ENCODE measurements around the gene STXBP1. TPM values are rescaled to one million over a fixed set of nuclear protein-coding genes. Genes with fewer than 3 reads are reported as not detected.
"Not testable (repeated sequence)": the region's sequence is repeated elsewhere in the genome, so short reads cannot be mapped to it uniquely, and the experiment has no call there.

The STXBP1 gene
- total RNA-seq, 4 donors from 2014 or later: 4.7 to 36.1 (median 12.2) TPM

GRCh38 chr9:127578627-127578951, 33.5 kb upstream of the STXBP1 start:
- peaks cover 0 to 8% (median 0%) of the 10 kb centered on the region in 3 donors for H3K9me3 ChIP-seq
- intact Hi-C loops (cut with DNase I): no loop called here
- H3K4me3 ChIP-seq: peak overlapping the region in 3 of 4 donors; percentile 45 to 60 (median 46)

DNA sequence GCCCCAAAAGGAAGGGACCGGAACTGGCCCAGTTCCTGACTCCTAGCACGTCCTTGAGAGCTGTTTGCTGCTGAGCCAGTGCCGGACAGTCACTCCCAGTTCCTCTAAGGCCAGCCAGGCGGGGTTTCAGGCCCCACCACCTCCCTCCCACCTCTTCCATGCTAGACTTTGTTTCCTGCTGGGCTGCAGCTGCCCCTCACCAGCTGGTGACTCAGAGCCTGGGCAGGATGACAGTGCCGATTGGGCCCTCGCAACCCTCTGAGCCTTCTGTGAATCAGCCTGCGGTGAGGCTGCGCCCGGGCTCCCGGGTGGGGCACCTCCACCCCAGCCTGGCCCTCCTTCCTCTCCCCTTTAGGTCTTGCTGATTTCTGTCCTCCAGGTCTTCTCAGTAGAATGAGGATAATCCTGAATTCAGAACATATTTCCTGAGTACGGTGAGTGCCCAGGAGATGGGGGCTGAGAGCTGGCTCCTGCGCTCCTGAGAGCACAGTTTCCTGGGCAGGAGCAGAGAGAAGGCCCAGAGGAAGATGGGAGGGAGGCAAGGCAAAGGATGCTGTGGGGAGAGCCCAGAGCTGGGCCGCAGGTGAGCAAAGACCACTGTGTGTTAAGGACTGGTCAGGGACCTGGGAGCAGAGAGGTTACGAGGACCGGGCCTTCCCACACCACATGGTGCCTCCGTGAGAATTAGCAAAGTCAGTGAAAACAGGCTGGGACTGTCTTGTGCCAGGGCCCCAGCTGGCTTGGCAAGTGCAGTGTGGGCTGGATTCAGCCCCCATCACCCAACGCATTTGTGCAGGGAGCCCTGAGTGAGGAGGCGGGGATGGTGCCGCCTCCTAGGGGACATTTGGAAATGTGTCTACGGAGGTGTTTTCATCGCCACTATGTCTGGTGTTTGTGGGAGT, 32.9 kb upstream of the STXBP1 start:
- peak; percentile 58 for DNase-seq
- TF ChIP-seq POLR2A (IDR thresholded peaks at IDR 0.05) (peak in 3 of 4 donors; percentile 32 to 52 (median 45)), CTCF (IDR thresholded peaks at IDR 0.05) (peak in 5 of 6 experiments; percentile 19 to 43 (median 34))
- 9 to 14% methylated on average over 8 to 13 of the region's 21 CpGs for WGBS, 2 donors
- Histone ChIP-seq H3K4me1 (peaks cover 38 to 79% (median 60%) of the 10 kb centered on the region in 3 donors), H3K27ac (peak overlapping the region; percentile 96 to 99 (median 98)), H3K4me3 (peak overlapping the region; percentile 25 to 60 (median 46)), H3K9me3 (peaks cover 0 to 8% (median 0%) of the 10 kb centered on the region in 3 donors), H3K36me3 (no peaks in the 10 kb centered on the region), H3K27me3 (no peaks in the 10 kb centered on the region)
- intact Hi-C loops (cut with DNase I): no loop called here

More at GRCh38 chr9:127578627-127578951, 33.5 kb upstream of the STXBP1 start:
- no peaks in the 10 kb centered on the region for H3K36me3 ChIP-seq
- DNase-seq: no peak
- peaks cover 43 to 80% (median 64%) of the 10 kb centered on the region in 3 donors for H3K4me1 ChIP-seq
- H3K27me3 ChIP-seq: no peaks in the 10 kb centered on the region
- no peak for TF ChIP-seq POLR2A (IDR thresholded peaks at IDR 0.05)
- TF ChIP-seq CTCF (IDR thresholded peaks at IDR 0.05): no peak
- peak overlapping the region; percentile 96 to 99 (median 98) for H3K27ac ChIP-seq
- WGBS, 2 donors: 33 to 41% methylated on average over 5 of the region's 5 CpGs

DNA sequence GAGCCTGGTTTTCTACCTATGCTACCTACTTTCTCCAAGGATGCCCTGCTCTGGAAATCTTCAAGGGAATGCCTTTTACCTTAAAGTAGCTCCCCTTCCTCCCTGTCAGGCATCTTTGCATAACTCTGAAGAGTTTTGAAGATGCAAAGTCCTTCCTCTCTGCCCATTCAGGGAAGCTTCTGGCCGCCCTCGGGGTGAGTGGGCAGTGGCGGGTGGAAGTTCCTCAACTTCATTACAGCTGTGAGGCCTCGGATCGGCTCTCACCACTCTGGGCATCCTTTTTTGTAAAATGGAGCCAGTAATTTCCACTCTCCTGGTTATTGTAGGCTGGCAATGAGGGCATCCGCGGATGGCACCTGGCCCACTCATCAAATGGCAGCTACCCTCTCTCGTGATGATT, 31.7 kb upstream of the STXBP1 start:
- peak overlapping the region; percentile 96 to 99 (median 98) for H3K27ac ChIP-seq
- TF ChIP-seq CTCF (IDR thresholded peaks at IDR 0.05): no peak
- no peak for TF ChIP-seq POLR2A (IDR thresholded peaks at IDR 0.05)

GRCh38 chr9:127580879-127581475, 31.1 kb upstream of the STXBP1 start:
- H3K36me3 ChIP-seq: no peaks in the 10 kb centered on the region
- no peaks in the 10 kb centered on the region for H3K27me3 ChIP-seq
- peaks cover 28 to 79% (median 46%) of the 10 kb centered on the region in 3 donors for H3K4me1 ChIP-seq
- H3K9me3 ChIP-seq: peaks cover 0 to 8% (median 0%) of the 10 kb centered on the region in 3 donors
- peak overlapping the region; percentile 96 to 99 (median 98) for H3K27ac ChIP-seq
- no peak for DNase-seq
- peak overlapping the region in 2 of 4 donors; percentile 45 to 46 for H3K4me3 ChIP-seq
- intact Hi-C loops (cut with DNase I): loop anchor here (5.0 kb wide), 1 partner anchor 39 kb away; no protein-coding TSS in a partner anchor
- TF ChIP-seq POLR2A (IDR thresholded peaks at IDR 0.05) (no peak), CTCF (IDR thresholded peaks at IDR 0.05) (no peak)
- WGBS, 2 donors: 82% methylated on average over 7 of the region's 7 CpGs

More for the DNA sequence above, 31.7 kb upstream of the STXBP1 start:
- Histone ChIP-seq H3K4me1 (peaks cover 28 to 79% (median 49%) of the 10 kb centered on the region in 3 donors), H3K27me3 (no peaks in the 10 kb centered on the region), H3K4me3 (peak overlapping the region in 3 of 4 donors; percentile 45 to 60 (median 46)), H3K36me3 (no peaks in the 10 kb centered on the region), H3K9me3 (peaks cover 0 to 8% (median 0%) of the 10 kb centered on the region in 3 donors)
- DNase-seq: no peak
- intact Hi-C loops (cut with DNase I): loop anchor here (5.0 kb wide), 1 partner anchor 38 kb away; no protein-coding TSS in a partner anchor
- 85 to 96% methylated on average over 3 to 8 of the region's 8 CpGs for WGBS, 2 donors

DNA sequence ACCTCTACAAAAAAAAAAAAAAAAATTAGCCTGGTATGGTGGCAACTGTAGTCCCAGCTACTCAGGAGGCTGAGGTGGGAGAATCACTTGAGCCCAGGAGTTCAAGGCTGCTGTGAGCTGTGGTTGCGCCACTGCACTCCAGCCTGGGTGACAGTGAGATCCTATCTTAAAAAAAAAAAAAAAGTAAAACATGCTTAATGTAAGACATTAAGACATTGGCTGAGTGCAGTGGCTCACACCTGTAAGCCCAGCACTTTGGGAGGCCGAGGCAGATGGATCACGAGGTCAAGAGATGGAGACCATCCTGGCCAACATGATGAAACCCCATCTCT, 27.6 kb upstream of the STXBP1 start:
- 43 to 67% methylated on average over 3 of the region's 3 CpGs for WGBS, 2 donors
- H3K27ac ChIP-seq: peak overlapping the region in 3 of 4 donors; percentile 53 to 99 (median 98)

More for the DNA sequence above, 27.6 kb upstream of the STXBP1 start:
- not testable (repeated sequence) for H3K4me3 ChIP-seq, H3K27me3 ChIP-seq, H3K9me3 ChIP-seq, DNase-seq, H3K36me3 ChIP-seq
- H3K4me1 ChIP-seq: peaks cover 22 to 74% (median 28%) of the 10 kb centered on the region in 3 donors
- intact Hi-C loops (cut with DNase I): loop anchor here (5.0 kb wide), 1 partner anchor 42 kb away; no protein-coding TSS in a partner anchor

Measured in esophagus squamous epithelium (tissue), 5 donors.